Liver (tissue), 9 donors: Measurements from ENCODE around the gene RAD54L2. TPM values are rescaled to one million over a fixed set of nuclear protein-coding genes. Genes with fewer than 3 reads are reported as not detected.
A peak's percentile ranks its signal among the peaks of the same experiment; 100 is the strongest.

Experiments used
- DNase-seq: peaks from one replicate; pipeline ENCODE4 v3.0.0-alpha.2; 2017; ENCODE audit warnings: low spot score
- H3K27ac ChIP-seq, 2 donors: one replicate each; pipeline ENCODE4 v1.7.0; 2013; ENCODE audit warnings: inconsistent platforms in 2 of 2, low read length in 2 of 2, control low read depth in 1 of 2, low read depth in 1 of 2, mild to moderate bottlenecking in 1 of 2
- H3K27me3 ChIP-seq, 4 donors: one replicate each; pipeline versions ENCODE4 v1.6.1 to v1.7.0; 2013; ENCODE audit warnings: low read length in 3 of 4, inconsistent platforms in 1 of 4, mild to moderate bottlenecking in 1 of 4, moderate library complexity in 1 of 4; ENCODE audit not compliant: control insufficient read depth in 4 of 4, insufficient read depth in 4 of 4
- H3K36me3 ChIP-seq, 4 donors: one replicate each; pipeline versions ENCODE4 v1.6.1 to v1.7.0; 2013; ENCODE audit warnings: low read length in 3 of 4, mild to moderate bottlenecking in 3 of 4, low read depth in 1 of 4, moderate library complexity in 1 of 4; ENCODE audit not compliant: control insufficient read depth in 4 of 4, insufficient read depth in 3 of 4
- H3K4me1 ChIP-seq, 4 donors: one replicate each; pipeline versions ENCODE4 v1.6.1 to v1.7.0; 2013; ENCODE audit warnings: low read length in 3 of 4, mild to moderate bottlenecking in 3 of 4, moderate library complexity in 1 of 4; ENCODE audit not compliant: control insufficient read depth in 4 of 4, insufficient read depth in 4 of 4
- H3K4me3 ChIP-seq, 3 donors: one replicate each; pipeline versions ENCODE4 v1.6.1 to v1.7.0; 2013; ENCODE audit warnings: low read length in 3 of 3, control low read depth in 1 of 3, low read depth in 1 of 3, mild to moderate bottlenecking in 1 of 3
- H3K9ac ChIP-seq, 2 donors: one replicate each; pipeline ENCODE4 v1.7.0; 2013; ENCODE audit warnings: low read length in 2 of 2, mild to moderate bottlenecking in 2 of 2, moderate library complexity in 2 of 2, control low read depth in 1 of 2, low read depth in 1 of 2
- H3K9me3 ChIP-seq, 4 donors: one replicate each; pipeline versions ENCODE4 v1.6.1 to v1.7.0; 2013; ENCODE audit warnings: low read length in 3 of 4; ENCODE audit not compliant: control insufficient read depth in 4 of 4
- EGR1 ChIP-seq, 2 donors: IDR thresholded peaks; 2 replicates each; pipeline ENCODE4 v1.6.1; 2016 to 2018; ENCODE audit warnings: antibody characterized with exemption in 2 of 2, low read depth in 2 of 2
- FOXA1 ChIP-seq: IDR thresholded peaks from 2 replicates; pipeline ENCODE4 v1.6.1; 2016; ENCODE audit warnings: antibody characterized with exemption
- FOXA2 ChIP-seq: IDR thresholded peaks from 2 replicates; pipeline ENCODE4 v1.6.1; 2016; ENCODE audit warnings: antibody characterized with exemption
- GABPA ChIP-seq, 2 donors: IDR thresholded peaks in 1 of 2; conservative IDR thresholded peaks in 1 of 2; 2 replicates each; pipeline ENCODE4 v1.6.1; 2016; ENCODE audit warnings: antibody characterized with exemption in 2 of 2, mild to moderate bottlenecking in 1 of 2, moderate library complexity in 1 of 2
- HNF4A ChIP-seq, 2 donors: conservative IDR thresholded peaks; 2 replicates each; pipeline ENCODE4 v1.6.1; 2016; ENCODE audit warnings: antibody characterized with exemption in 2 of 2, mild to moderate bottlenecking in 2 of 2
- HNF4G ChIP-seq: IDR thresholded peaks from 2 replicates; pipeline ENCODE4 v1.6.1; 2016; ENCODE audit warnings: antibody characterized with exemption
- JUND ChIP-seq, 2 donors: IDR thresholded peaks; 2 replicates each; pipeline ENCODE4 v1.6.1; 2016; ENCODE audit warnings: antibody characterized with exemption in 2 of 2
- NR2F2 ChIP-seq: IDR thresholded peaks from 2 replicates; pipeline ENCODE4 v1.6.1; 2016; ENCODE audit warnings: antibody characterized with exemption
- RAD21 ChIP-seq, 2 donors: IDR thresholded peaks; 2 replicates each; pipeline ENCODE4 v1.6.1; 2016; ENCODE audit warnings: antibody characterized with exemption in 2 of 2, mild to moderate bottlenecking in 2 of 2
- RXRA ChIP-seq, 2 donors: IDR thresholded peaks; 2 replicates each; pipeline ENCODE4 v1.6.1; 2017 to 2018; ENCODE audit warnings: antibody characterized with exemption in 2 of 2, mild to moderate bottlenecking in 1 of 2
- SP1 ChIP-seq: IDR thresholded peaks from 2 replicates; pipeline ENCODE4 v1.6.1; 2018; ENCODE audit warnings: antibody characterized with exemption, mild to moderate bottlenecking
- TAF1 ChIP-seq: conservative IDR thresholded peaks from 2 replicates; pipeline ENCODE4 v1.6.1; 2016; ENCODE audit warnings: antibody characterized with exemption, mild to moderate bottlenecking
- YY1 ChIP-seq: IDR thresholded peaks from 2 replicates; pipeline ENCODE4 v1.6.1; 2016; ENCODE audit warnings: antibody characterized with exemption, mild to moderate bottlenecking
- WGBS: extraction: QIAGEN DNeasy Blood & Tissue Kit; methylation state at CpG from one replicate; pipeline ENCODE4 v1.1.7; 2013; 5-methylcytosine and 5-hydroxymethylcytosine counted together
- polyA plus RNA-seq, 2 donors: library from polyadenylated mRNA; stranded (reverse) in 1 of 2; unstranded in 1 of 2; fragments of 200-250 nt in 1 of 2; fragments of >200 nt in 1 of 2; fragmentation: Nextera tagmentation in 1 of 2; extraction: Ambion mirVana in 1 of 2; gene quantifications; one replicate each; pipeline versions ENCODE4 v1.2.1 to v1.2.3, GENCODE V29; 2013 to 2015
- total RNA-seq, 2 donors: library from RNA; depleted of rRNA; stranded (reverse); fragments of >200 nt; gene quantifications; one replicate each; pipeline ENCODE4 v1.2.3, GENCODE V29; 2014
- TF ChIP-seq, protein P1 (sequence below): IDR thresholded peaks from 2 replicates; pipeline ENCODE4 v1.6.1; 2016; ENCODE audit warnings: antibody characterized with exemption
- TF ChIP-seq, protein P2 (sequence below): IDR thresholded peaks from 2 replicates; pipeline ENCODE4 v1.6.1; 2016; ENCODE audit warnings: antibody characterized with exemption, mild to moderate bottlenecking
- TF ChIP-seq, protein P3 (sequence below): fragments of 150-350 bp; IDR thresholded peaks from 2 replicates; pipeline ENCODE4 v1.5.1; 2017; ENCODE audit warnings: improper control_type of control experiment, low read depth, low read length; ENCODE audit not compliant: missing input control
- TF ChIP-seq, protein P4 (sequence below): IDR thresholded peaks from 2 replicates; pipeline ENCODE4 v1.6.1; 2016; ENCODE audit warnings: antibody characterized with exemption
- TF ChIP-seq, protein P5 (sequence below): IDR thresholded peaks from 2 replicates; pipeline ENCODE4 v1.6.1; 2016; ENCODE audit warnings: antibody characterized with exemption
- donor health status: healthy.
- donor health status: healthy.
- donor health status: healthy.
- donor health status: healthy.
- donor health status: healthy.

RAD54L2 gene
- total and polyA plus RNA-seq, 4 donors = 1.9 to 25.1 (median 8.0) TPM

DNA sequence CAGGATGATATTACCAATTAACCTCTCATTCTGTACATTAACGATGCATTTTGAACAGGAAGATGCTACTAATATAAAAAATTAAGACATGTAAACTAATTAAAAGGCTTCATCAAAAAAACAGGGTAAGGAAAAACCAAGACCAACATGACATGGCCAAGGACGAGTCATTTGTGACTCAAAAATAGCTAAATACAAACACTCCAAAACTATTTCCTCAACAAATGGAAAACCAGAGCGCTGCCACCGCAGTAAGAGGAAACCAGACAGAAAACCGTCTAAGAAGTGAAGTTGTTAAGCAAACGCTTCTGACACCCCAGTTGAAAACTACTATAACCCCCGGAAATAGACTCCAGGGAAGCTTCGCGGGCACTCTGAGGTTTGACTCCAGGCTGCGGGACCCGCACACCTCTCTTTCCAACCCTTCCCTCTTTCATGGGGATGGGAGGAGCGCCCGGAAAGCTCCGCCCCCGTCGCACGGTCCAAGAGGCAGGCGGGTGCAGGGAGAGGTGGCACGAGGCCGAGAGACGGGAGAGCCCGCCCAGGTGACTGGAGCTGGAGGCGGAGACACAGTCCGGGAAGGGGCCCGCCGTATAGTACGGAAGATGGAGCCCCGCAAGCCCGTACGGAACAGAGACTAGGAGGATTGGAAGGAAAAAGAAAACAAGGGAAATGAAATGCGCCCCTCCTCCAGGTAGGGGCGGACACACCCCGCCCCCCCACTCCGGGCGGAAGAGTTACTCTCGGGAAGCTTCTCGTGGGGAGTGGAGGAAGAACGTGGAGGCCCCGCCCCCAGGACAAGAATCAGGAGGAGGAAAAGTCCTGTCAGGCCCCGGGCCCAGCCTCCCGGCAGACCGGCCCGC, 39.4 kb upstream of the RAD54L2 start:
- Histone ChIP-seq H3K4me1 (peaks cover 0 to 11% (median 7%) of the 10 kb centered on the region in 4 donors), H3K27ac (peak overlapping the region; percentile 92 to 98), H3K9ac (peak overlapping the region; percentile 65 to 70), H3K27me3 (no peaks in the 10 kb centered on the region), H3K36me3 (peaks cover 0 to 3% (median under 1%) of the 10 kb centered on the region in 4 donors), H3K4me3 (peak overlapping the region; percentile 77 to 87 (median 78)), H3K9me3 (no peaks in the 10 kb centered on the region)
- peak; percentile 94 for DNase-seq
- TF ChIP-seq, protein P1, sequence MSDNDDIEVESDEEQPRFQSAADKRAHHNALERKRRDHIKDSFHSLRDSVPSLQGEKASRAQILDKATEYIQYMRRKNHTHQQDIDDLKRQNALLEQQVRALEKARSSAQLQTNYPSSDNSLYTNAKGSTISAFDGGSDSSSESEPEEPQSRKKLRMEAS = peak; percentile 84
- no peak for TF ChIP-seq FOXA1
- no peak for TF ChIP-seq TAF1
- TF ChIP-seq, protein P2, sequence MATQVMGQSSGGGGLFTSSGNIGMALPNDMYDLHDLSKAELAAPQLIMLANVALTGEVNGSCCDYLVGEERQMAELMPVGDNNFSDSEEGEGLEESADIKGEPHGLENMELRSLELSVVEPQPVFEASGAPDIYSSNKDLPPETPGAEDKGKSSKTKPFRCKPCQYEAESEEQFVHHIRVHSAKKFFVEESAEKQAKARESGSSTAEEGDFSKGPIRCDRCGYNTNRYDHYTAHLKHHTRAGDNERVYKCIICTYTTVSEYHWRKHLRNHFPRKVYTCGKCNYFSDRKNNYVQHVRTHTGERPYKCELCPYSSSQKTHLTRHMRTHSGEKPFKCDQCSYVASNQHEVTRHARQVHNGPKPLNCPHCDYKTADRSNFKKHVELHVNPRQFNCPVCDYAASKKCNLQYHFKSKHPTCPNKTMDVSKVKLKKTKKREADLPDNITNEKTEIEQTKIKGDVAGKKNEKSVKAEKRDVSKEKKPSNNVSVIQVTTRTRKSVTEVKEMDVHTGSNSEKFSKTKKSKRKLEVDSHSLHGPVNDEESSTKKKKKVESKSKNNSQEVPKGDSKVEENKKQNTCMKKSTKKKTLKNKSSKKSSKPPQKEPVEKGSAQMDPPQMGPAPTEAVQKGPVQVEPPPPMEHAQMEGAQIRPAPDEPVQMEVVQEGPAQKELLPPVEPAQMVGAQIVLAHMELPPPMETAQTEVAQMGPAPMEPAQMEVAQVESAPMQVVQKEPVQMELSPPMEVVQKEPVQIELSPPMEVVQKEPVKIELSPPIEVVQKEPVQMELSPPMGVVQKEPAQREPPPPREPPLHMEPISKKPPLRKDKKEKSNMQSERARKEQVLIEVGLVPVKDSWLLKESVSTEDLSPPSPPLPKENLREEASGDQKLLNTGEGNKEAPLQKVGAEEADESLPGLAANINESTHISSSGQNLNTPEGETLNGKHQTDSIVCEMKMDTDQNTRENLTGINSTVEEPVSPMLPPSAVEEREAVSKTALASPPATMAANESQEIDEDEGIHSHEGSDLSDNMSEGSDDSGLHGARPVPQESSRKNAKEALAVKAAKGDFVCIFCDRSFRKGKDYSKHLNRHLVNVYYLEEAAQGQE = peak; percentile 39
- TF ChIP-seq, protein P3, sequence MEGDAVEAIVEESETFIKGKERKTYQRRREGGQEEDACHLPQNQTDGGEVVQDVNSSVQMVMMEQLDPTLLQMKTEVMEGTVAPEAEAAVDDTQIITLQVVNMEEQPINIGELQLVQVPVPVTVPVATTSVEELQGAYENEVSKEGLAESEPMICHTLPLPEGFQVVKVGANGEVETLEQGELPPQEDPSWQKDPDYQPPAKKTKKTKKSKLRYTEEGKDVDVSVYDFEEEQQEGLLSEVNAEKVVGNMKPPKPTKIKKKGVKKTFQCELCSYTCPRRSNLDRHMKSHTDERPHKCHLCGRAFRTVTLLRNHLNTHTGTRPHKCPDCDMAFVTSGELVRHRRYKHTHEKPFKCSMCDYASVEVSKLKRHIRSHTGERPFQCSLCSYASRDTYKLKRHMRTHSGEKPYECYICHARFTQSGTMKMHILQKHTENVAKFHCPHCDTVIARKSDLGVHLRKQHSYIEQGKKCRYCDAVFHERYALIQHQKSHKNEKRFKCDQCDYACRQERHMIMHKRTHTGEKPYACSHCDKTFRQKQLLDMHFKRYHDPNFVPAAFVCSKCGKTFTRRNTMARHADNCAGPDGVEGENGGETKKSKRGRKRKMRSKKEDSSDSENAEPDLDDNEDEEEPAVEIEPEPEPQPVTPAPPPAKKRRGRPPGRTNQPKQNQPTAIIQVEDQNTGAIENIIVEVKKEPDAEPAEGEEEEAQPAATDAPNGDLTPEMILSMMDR = no peak
- peak; percentile 58 for TF ChIP-seq SP1
- peak; percentile 39 to 43 for TF ChIP-seq HNF4A (conservative IDR thresholded peaks at IDR 0.05)
- no peak for TF ChIP-seq NR2F2
- TF ChIP-seq GABPA (IDR thresholded peaks at IDR 0.05 in 1 of 2, conservative IDR thresholded peaks at IDR 0.05 in 1 of 2) = no peak
- peak; percentile 13 to 45 for TF ChIP-seq RAD21 (IDR thresholded peaks at IDR 0.05)
- peak; percentile 7 for TF ChIP-seq HNF4G
- peak; percentile 34 for TF ChIP-seq YY1
- TF ChIP-seq RXRA (IDR thresholded peaks at IDR 0.05) = peak in 1 of 2 donors; percentile 64
- TF ChIP-seq, protein P4, sequence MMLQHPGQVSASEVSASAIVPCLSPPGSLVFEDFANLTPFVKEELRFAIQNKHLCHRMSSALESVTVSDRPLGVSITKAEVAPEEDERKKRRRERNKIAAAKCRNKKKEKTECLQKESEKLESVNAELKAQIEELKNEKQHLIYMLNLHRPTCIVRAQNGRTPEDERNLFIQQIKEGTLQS = no peak
- TF ChIP-seq EGR1 (IDR thresholded peaks at IDR 0.05; ENCODE audit: low read depth in 2 of 2) = peak in 1 of 2 donors; percentile 35
- TF ChIP-seq FOXA2 = no peak
- TF ChIP-seq, protein P5, sequence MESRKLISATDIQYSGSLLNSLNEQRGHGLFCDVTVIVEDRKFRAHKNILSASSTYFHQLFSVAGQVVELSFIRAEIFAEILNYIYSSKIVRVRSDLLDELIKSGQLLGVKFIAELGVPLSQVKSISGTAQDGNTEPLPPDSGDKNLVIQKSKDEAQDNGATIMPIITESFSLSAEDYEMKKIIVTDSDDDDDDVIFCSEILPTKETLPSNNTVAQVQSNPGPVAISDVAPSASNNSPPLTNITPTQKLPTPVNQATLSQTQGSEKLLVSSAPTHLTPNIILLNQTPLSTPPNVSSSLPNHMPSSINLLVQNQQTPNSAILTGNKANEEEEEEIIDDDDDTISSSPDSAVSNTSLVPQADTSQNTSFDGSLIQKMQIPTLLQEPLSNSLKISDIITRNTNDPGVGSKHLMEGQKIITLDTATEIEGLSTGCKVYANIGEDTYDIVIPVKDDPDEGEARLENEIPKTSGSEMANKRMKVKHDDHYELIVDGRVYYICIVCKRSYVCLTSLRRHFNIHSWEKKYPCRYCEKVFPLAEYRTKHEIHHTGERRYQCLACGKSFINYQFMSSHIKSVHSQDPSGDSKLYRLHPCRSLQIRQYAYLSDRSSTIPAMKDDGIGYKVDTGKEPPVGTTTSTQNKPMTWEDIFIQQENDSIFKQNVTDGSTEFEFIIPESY = no peak
- TF ChIP-seq JUND (IDR thresholded peaks at IDR 0.05) = no peak
- WGBS = 1% methylated on average over 43 of the region's 43 CpGs
